ENCODE data around the gene RNU6-1.

Gene RNU6-1

DNA sequence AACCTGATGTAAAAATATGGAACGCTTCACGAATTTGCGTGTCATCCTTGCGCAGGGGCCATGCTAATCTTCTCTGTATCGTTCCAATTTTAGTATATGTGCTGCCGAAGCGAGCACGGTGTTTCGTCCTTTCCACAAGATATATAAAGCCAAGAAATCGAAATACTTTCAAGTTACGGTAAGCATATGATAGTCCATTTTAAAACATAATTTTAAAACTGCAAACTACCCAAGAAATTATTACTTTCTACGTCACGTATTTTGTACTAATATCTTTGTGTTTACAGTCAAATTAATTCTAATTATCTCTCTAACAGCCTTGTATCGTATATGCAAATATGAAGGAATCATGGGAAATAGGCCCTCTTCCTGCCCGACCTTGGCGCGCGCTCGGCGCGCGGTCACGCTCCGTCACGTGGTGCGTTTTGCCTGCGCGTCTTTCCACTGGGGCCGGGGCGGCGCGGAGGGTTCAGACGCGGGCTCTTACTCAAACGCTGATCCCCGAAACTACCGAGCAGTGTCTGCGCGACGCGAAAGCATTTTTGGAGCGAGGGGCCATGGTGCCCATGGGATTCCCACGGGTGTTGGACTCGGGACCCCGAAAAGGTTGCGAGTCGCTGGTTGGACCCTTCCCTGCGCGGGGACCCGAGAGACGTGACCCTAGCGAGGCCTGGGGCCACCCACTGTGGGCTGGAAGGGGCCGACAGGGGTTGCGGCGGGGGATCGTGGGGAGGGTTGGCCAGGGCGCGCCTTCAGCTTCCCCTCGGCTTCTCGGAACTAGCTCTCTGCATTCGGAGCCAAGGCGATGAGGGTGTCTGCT lies at the start of gene RNU6-1:
RNU6-1 (minus strand) TSS at position 117 of the 820 bp plus-strand sequence.
- TF ChIP-seq, protein P1, sequence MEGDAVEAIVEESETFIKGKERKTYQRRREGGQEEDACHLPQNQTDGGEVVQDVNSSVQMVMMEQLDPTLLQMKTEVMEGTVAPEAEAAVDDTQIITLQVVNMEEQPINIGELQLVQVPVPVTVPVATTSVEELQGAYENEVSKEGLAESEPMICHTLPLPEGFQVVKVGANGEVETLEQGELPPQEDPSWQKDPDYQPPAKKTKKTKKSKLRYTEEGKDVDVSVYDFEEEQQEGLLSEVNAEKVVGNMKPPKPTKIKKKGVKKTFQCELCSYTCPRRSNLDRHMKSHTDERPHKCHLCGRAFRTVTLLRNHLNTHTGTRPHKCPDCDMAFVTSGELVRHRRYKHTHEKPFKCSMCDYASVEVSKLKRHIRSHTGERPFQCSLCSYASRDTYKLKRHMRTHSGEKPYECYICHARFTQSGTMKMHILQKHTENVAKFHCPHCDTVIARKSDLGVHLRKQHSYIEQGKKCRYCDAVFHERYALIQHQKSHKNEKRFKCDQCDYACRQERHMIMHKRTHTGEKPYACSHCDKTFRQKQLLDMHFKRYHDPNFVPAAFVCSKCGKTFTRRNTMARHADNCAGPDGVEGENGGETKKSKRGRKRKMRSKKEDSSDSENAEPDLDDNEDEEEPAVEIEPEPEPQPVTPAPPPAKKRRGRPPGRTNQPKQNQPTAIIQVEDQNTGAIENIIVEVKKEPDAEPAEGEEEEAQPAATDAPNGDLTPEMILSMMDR (IDR thresholded peaks at IDR 0.05; ENCODE audit: low read depth, low read length): no peak
- in situ Hi-C loops (cut with HindIII; ENCODE audit: low sequenced_read_pairs): no loop called here
- peak; percentile 95 for DNase-seq (ENCODE audit: low read depth, low spot score)
- peak within 1 kb of the TSS; percentile 92 for H3K4me3 ChIP-seq (ENCODE audit: low read depth, low read length)

- TF ChIP-seq, protein P1 (IDR thresholded peaks at IDR 0.05; ENCODE audit: low read depth, low read length): no peak
- DNase-seq (ENCODE audit: low read depth, low spot score): no peak
- in situ Hi-C loops (cut with HindIII; ENCODE audit: low sequenced_read_pairs): no loop called here
- H3K4me3 ChIP-seq (ENCODE audit: low read depth, low read length): no peak overlapping the region
Measured at GRCh38 chr15:67887776-67888175, 47.9 kb upstream of the RNU6-1 start.

DNA sequence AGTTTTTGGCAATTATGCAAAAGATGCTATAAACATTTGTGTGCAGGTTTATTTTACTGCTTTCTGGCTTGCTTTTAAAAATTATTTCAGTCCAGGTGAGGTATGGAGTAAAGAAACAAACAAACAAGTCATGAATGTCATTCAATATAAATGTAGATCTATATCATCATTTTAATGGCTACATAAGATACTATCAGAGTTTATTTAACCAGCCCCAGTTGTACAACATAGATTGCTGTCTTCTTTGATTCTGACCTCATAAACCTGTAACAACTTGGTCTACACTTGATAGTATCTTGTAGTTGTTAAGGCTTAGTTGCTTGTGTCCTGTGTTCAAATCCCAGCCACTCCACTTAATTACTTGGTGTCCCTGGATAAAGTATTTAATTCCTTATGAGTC lies 46.0 kb upstream of the RNU6-1 start:
- no peak overlapping the region for H3K4me3 ChIP-seq (ENCODE audit: low read depth, low read length)
- TF ChIP-seq, protein P1 (IDR thresholded peaks at IDR 0.05; ENCODE audit: low read depth, low read length): no peak
- DNase-seq (ENCODE audit: low read depth, low spot score): no peak
- in situ Hi-C loops (cut with HindIII; ENCODE audit: low sequenced_read_pairs): no loop called here

DNA sequence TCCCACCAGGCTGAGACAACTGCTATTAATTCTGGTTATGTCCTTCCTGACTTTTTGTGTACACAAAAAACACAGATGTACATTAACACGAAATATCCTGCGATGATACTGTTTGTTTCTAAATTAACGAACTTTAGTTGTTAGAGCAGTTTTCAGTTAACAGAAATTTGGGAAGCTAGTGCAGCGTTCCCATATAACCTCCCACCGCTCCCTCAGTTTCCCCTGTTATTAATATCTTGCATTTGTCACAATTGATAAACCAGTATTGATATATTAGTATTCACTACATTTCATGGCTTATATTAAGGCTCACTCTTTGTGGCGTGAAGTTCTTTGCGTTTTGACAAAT lies 45.3 kb upstream of the RNU6-1 start:
- DNase-seq (ENCODE audit: low read depth, low spot score): no peak
- in situ Hi-C loops (cut with HindIII; ENCODE audit: low sequenced_read_pairs): no loop called here
- H3K4me3 ChIP-seq (ENCODE audit: low read depth, low read length): peak overlapping the region; percentile 41
- TF ChIP-seq, protein P1 (IDR thresholded peaks at IDR 0.05; ENCODE audit: low read depth, low read length): no peak

GRCh38 chr15:67884514-67885174 lies 44.8 kb upstream of the RNU6-1 start:
- in situ Hi-C loops (cut with HindIII; ENCODE audit: low sequenced_read_pairs): no loop called here
- peak overlapping the region; percentile 41 for H3K4me3 ChIP-seq (ENCODE audit: low read depth, low read length)
- peak; percentile 76 for DNase-seq (ENCODE audit: low read depth, low spot score)
- TF ChIP-seq, protein P1 (IDR thresholded peaks at IDR 0.05; ENCODE audit: low read depth, low read length): no peak

- no peak overlapping the region for H3K4me3 ChIP-seq (ENCODE audit: low read depth, low read length)
Measured at GRCh38 chr15:67884009-67884408, 44.2 kb upstream of the RNU6-1 start.

More at GRCh38 chr15:67884009-67884408, 44.2 kb upstream of the RNU6-1 start:
- TF ChIP-seq, protein P1 (IDR thresholded peaks at IDR 0.05; ENCODE audit: low read depth, low read length): no peak
- DNase-seq (ENCODE audit: low read depth, low spot score): peak; percentile 5
- in situ Hi-C loops (cut with HindIII; ENCODE audit: low sequenced_read_pairs): no loop called here
